ENCODE data around the gene SDK1.

Gene SDK1

GRCh38 chr7:4204513-4205165 is 903.6 kb downstream of the SDK1 start:
- no peaks in the 10 kb centered on the region for H3K4me1 ChIP-seq (ENCODE audit: insufficient read depth, low read length)
- no peak for ATAC-seq (ENCODE audit: insufficient read depth, low read depth)
- no peak overlapping the region for H3K4me2 ChIP-seq (ENCODE audit: insufficient read depth, low read length)
- H3K27me3 ChIP-seq (ENCODE audit: insufficient read depth, low read length, poor library complexity), result no peaks in the 10 kb centered on the region
- no peaks in the 10 kb centered on the region for H3K9me3 ChIP-seq (ENCODE audit: insufficient read depth, low read length, severe bottlenecking)
- H3K9ac ChIP-seq (ENCODE audit: low read depth, low read length), result no peak overlapping the region
- no peaks in the 10 kb centered on the region for H3K36me3 ChIP-seq (ENCODE audit: insufficient read depth, low read length)
- H3K4me3 ChIP-seq (ENCODE audit: low read depth in 1 of 2, low read length in 2 of 2), result no peak overlapping the region
- H4K20me1 ChIP-seq (ENCODE audit: insufficient read depth, low read length), result no peaks in the 10 kb centered on the region
- no peak overlapping the region for H3K27ac ChIP-seq (ENCODE audit: low read length)
- DNase-seq, result no peak
- H3K79me2 ChIP-seq (ENCODE audit: insufficient read depth, low read length), result no peaks in the 10 kb centered on the region
- TF ChIP-seq EZH2 (IDR thresholded peaks at IDR 0.05; ENCODE audit: borderline replicate concordance, low read depth, low read length, severe bottlenecking), result no peak
- TF ChIP-seq CTCF (IDR thresholded peaks at IDR 0.05; ENCODE audit: borderline replicate concordance, extremely low read depth, low read length, poor library complexity, severe bottlenecking), result no peak
- H2AFZ ChIP-seq (ENCODE audit: low read depth, low read length), result no peak overlapping the region

- Histone ChIP-seq H3K4me3 (ENCODE audit: low read depth in 1 of 2, low read length in 2 of 2) (no peak overlapping the region), H3K4me2 (ENCODE audit: insufficient read depth, low read length) (no peak overlapping the region), H3K9ac (ENCODE audit: low read depth, low read length) (no peak overlapping the region), H3K79me2 (ENCODE audit: insufficient read depth, low read length) (no peaks in the 10 kb centered on the region), H3K27me3 (ENCODE audit: insufficient read depth, low read length, poor library complexity) (no peaks in the 10 kb centered on the region), H4K20me1 (ENCODE audit: insufficient read depth, low read length) (no peaks in the 10 kb centered on the region), H2AFZ (ENCODE audit: low read depth, low read length) (no peak overlapping the region), H3K27ac (ENCODE audit: low read length) (no peak overlapping the region), H3K36me3 (ENCODE audit: insufficient read depth, low read length) (no peaks in the 10 kb centered on the region), H3K4me1 (ENCODE audit: insufficient read depth, low read length) (no peaks in the 10 kb centered on the region), H3K9me3 (ENCODE audit: insufficient read depth, low read length, severe bottlenecking) (no peaks in the 10 kb centered on the region)
- no peak for TF ChIP-seq EZH2 (IDR thresholded peaks at IDR 0.05; ENCODE audit: borderline replicate concordance, low read depth, low read length, severe bottlenecking)
- no peak for TF ChIP-seq CTCF (IDR thresholded peaks at IDR 0.05; ENCODE audit: borderline replicate concordance, extremely low read depth, low read length, poor library complexity, severe bottlenecking)
- ATAC-seq (ENCODE audit: insufficient read depth, low read depth) (no peak), DNase-seq (no peak)
These were observed 904.8 kb downstream of the SDK1 start for GRCh38 chr7:4205828-4206227.

- no peaks in the 10 kb centered on the region for H3K9me3 ChIP-seq (ENCODE audit: insufficient read depth, low read length, severe bottlenecking)
- H4K20me1 ChIP-seq (ENCODE audit: insufficient read depth, low read length), result no peaks in the 10 kb centered on the region
- no peak overlapping the region for H3K4me2 ChIP-seq (ENCODE audit: insufficient read depth, low read length)
- H3K36me3 ChIP-seq (ENCODE audit: insufficient read depth, low read length), result no peaks in the 10 kb centered on the region
- no peak overlapping the region for H3K4me3 ChIP-seq (ENCODE audit: low read depth in 1 of 2, low read length in 2 of 2)
- DNase-seq (no peak), ATAC-seq (ENCODE audit: insufficient read depth, low read depth) (no peak)
- no peak overlapping the region for H3K9ac ChIP-seq (ENCODE audit: low read depth, low read length)
- no peak overlapping the region for H3K27ac ChIP-seq (ENCODE audit: low read length)
- no peaks in the 10 kb centered on the region for H3K4me1 ChIP-seq (ENCODE audit: insufficient read depth, low read length)
- H3K79me2 ChIP-seq (ENCODE audit: insufficient read depth, low read length), result no peaks in the 10 kb centered on the region
- no peak overlapping the region for H2AFZ ChIP-seq (ENCODE audit: low read depth, low read length)
- H3K27me3 ChIP-seq (ENCODE audit: insufficient read depth, low read length, poor library complexity), result no peaks in the 10 kb centered on the region
- TF ChIP-seq CTCF (IDR thresholded peaks at IDR 0.05; ENCODE audit: borderline replicate concordance, extremely low read depth, low read length, poor library complexity, severe bottlenecking) (no peak), EZH2 (IDR thresholded peaks at IDR 0.05; ENCODE audit: borderline replicate concordance, low read depth, low read length, severe bottlenecking) (no peak)
These were observed 906.0 kb downstream of the SDK1 start for GRCh38 chr7:4207011-4207410.
